ENCODE results near the gene GJE1. TPM values are rescaled to one million over a fixed set of nuclear protein-coding genes. Genes with fewer than 3 reads are reported as not detected.

GJE1 gene
- total RNA-seq, 2 experiments from 2014 or later = not detected

GRCh38 chr6:142172758-142173157 lies 40.0 kb downstream of the GJE1 start:
- H3K4me3 Mint-ChIP-seq = no peak overlapping the region
- H3K9me3 Mint-ChIP-seq = peaks cover 6% of the 10 kb centered on the region
- H3K27ac Mint-ChIP-seq = no peak overlapping the region
- no peaks in the 10 kb centered on the region for H3K27me3 Mint-ChIP-seq
- ChIA-PET POLR2A (no interaction called here), CTCF (interaction anchor here (1.2 kb wide), 1 partner anchor 16 kb away, joined by 4 read pairs; no protein-coding TSS in a partner anchor)
- peaks cover 64% of the 10 kb centered on the region for H3K36me3 Mint-ChIP-seq (ENCODE audit: low read depth)
- no peak for DNase-seq
- no peaks in the 10 kb centered on the region for H3K4me1 Mint-ChIP-seq

GRCh38 chr6:142173980-142174379 lies 41.3 kb downstream of the GJE1 start:
- Mint-ChIP-seq H3K27me3 (no peaks in the 10 kb centered on the region), H3K36me3 (ENCODE audit: low read depth) (peaks cover 67% of the 10 kb centered on the region), H3K4me3 (no peak overlapping the region), H3K4me1 (no peaks in the 10 kb centered on the region), H3K9me3 (peaks cover 11% of the 10 kb centered on the region), H3K27ac (no peak overlapping the region)
- ChIA-PET CTCF (interaction anchor here (1.0 kb wide), 1 partner anchor 19 kb away, joined by 3 read pairs; no protein-coding TSS in a partner anchor), POLR2A (no interaction called here)
- no peak for DNase-seq

- CTCF ChIA-PET = no interaction called here
- no peaks in the 10 kb centered on the region for H3K4me1 Mint-ChIP-seq
- no peaks in the 10 kb centered on the region for H3K27me3 Mint-ChIP-seq
Observed at GRCh38 chr6:142174703-142175102, 42.0 kb downstream of the GJE1 start.

GRCh38 chr6:142178129-142178528 lies 45.4 kb downstream of the GJE1 start:
- POLR2A ChIA-PET = interaction anchor here (0.9 kb wide), 1 partner anchor 31 kb away, joined by 3 read pairs; the partner anchor contains the start of gene VTA1
- peaks cover 2% of the 10 kb centered on the region for H3K4me1 Mint-ChIP-seq

More at GRCh38 chr6:142174703-142175102, 42.0 kb downstream of the GJE1 start:
- POLR2A ChIA-PET = no interaction called here
- peaks cover 67% of the 10 kb centered on the region for H3K36me3 Mint-ChIP-seq (ENCODE audit: low read depth)
- DNase-seq = no peak
- H3K27ac Mint-ChIP-seq = no peak overlapping the region
- H3K9me3 Mint-ChIP-seq = peaks cover 11% of the 10 kb centered on the region
- no peak overlapping the region for H3K4me3 Mint-ChIP-seq

GRCh38 chr6:142182004-142182403 lies 49.3 kb downstream of the GJE1 start:
- DNase-seq = no peak
- peaks cover 9% of the 10 kb centered on the region for H3K9me3 Mint-ChIP-seq
- H3K27me3 Mint-ChIP-seq = no peaks in the 10 kb centered on the region
- no peak overlapping the region for H3K4me3 Mint-ChIP-seq
- H3K4me1 Mint-ChIP-seq = peaks cover 2% of the 10 kb centered on the region
- ChIA-PET POLR2A (no interaction called here), CTCF (no interaction called here)
- peaks cover 26% of the 10 kb centered on the region for H3K36me3 Mint-ChIP-seq (ENCODE audit: low read depth)
- no peak overlapping the region for H3K27ac Mint-ChIP-seq

More at GRCh38 chr6:142178129-142178528, 45.4 kb downstream of the GJE1 start:
- H3K27ac Mint-ChIP-seq = no peak overlapping the region
- no peak for DNase-seq
- H3K4me3 Mint-ChIP-seq = no peak overlapping the region
- CTCF ChIA-PET = interaction anchor here (0.9 to 1.7 kb wide), 4 partner anchors 18 to 30 kb away, joined by 3 to 4 read pairs (median 3); no protein-coding TSS in a partner anchor
- no peaks in the 10 kb centered on the region for H3K27me3 Mint-ChIP-seq
- peaks cover 11% of the 10 kb centered on the region for H3K9me3 Mint-ChIP-seq
- H3K36me3 Mint-ChIP-seq (ENCODE audit: low read depth) = peaks cover 55% of the 10 kb centered on the region

- no peaks in the 10 kb centered on the region for H3K9me3 Mint-ChIP-seq
- no peak overlapping the region for H3K27ac Mint-ChIP-seq
- no peak for DNase-seq
- no peaks in the 10 kb centered on the region for H3K27me3 Mint-ChIP-seq
- peaks cover 13% of the 10 kb centered on the region for H3K36me3 Mint-ChIP-seq (ENCODE audit: low read depth)
- H3K4me1 Mint-ChIP-seq = peaks cover 2% of the 10 kb centered on the region
- CTCF ChIA-PET = no interaction called here
- H3K4me3 Mint-ChIP-seq = no peak overlapping the region
- POLR2A ChIA-PET = no interaction called here
Observed at GRCh38 chr6:142183351-142183750, 50.6 kb downstream of the GJE1 start.

- Mint-ChIP-seq H3K27me3 (no peaks in the 10 kb centered on the region), H3K9me3 (no peaks in the 10 kb centered on the region), H3K36me3 (ENCODE audit: low read depth) (peaks cover 16% of the 10 kb centered on the region), H3K4me3 (no peak overlapping the region), H3K4me1 (peaks cover 2% of the 10 kb centered on the region), H3K27ac (no peak overlapping the region)
- CTCF ChIA-PET = no interaction called here
- no peak for DNase-seq
- POLR2A ChIA-PET = no interaction called here
Observed at GRCh38 chr6:142184307-142184706, 51.6 kb downstream of the GJE1 start.

Other genes starting within 250 kb of the GJE1 start
- not detected for gene NMBR, start 14.2 kb downstream of the GJE1 start, total RNA-seq
- 10 to 100 TPM; 37.0 to 37.6 TPM for gene VTA1, start 14.3 kb downstream of the GJE1 start, total RNA-seq
- not detected for gene ADGRG6, start 169.1 kb downstream of the GJE1 start, total RNA-seq

Data from activated CD4-positive, alpha-beta memory T cell treated with anti-CD3 and anti-CD28 coated beads, Interleukin-2, amount 10 ng/mL, durations not matched to agents 7 days and 5 days (primary cell).